Activated naive CD8-positive, alpha-beta T cell treated with anti-CD3 and anti-CD28 coated beads, Interleukin-2, amount 10 ng/mL, durations not matched to agents 7 days and 5 days (primary cell): ENCODE data around the gene TSPEAR. TPM values are rescaled to one million over a fixed set of nuclear protein-coding genes. Genes with fewer than 3 reads are reported as not detected.
A peak's percentile ranks its signal among the peaks of the same experiment; 100 is the strongest.

Experiments
- ATAC-seq: fragments of 150-1000 bp; cut with Tn5 transposase; one replicate; pipeline ENCODE4 v1.10.0; 2021; ENCODE audit warnings: low read depth, moderate library complexity
- POLR2A ChIA-PET: fragments of 350-600 bp; sonication (Branson Sonifier 250); formaldehyde crosslinking; loops from one replicate; lab custom pipeline; 2021; ENCODE audit warnings: antibody characterized with exemption; lab: Charles Lee
- DNase-seq: peaks from one replicate; pipeline ENCODE4 v3.0.0; 2021
- H3K27ac Mint-ChIP-seq: one replicate; pipeline ENCODE4 v1.8.0; 2022; ENCODE audit warnings: mild to moderate bottlenecking, mixed read lengths
- H3K27me3 Mint-ChIP-seq: one replicate; pipeline ENCODE4 v1.8.0; 2022; ENCODE audit warnings: mild to moderate bottlenecking, moderate library complexity, mixed read lengths
- H3K36me3 Mint-ChIP-seq: one replicate; pipeline ENCODE4 v1.8.0; 2021; ENCODE audit warnings: mild to moderate bottlenecking, mixed read lengths
- H3K4me1 Mint-ChIP-seq: one replicate; pipeline ENCODE4 v1.8.0; 2021; ENCODE audit warnings: mixed read lengths
- H3K4me3 Mint-ChIP-seq: one replicate; pipeline ENCODE4 v1.8.0; 2022; ENCODE audit warnings: mild to moderate bottlenecking, moderate library complexity, mixed read lengths
- H3K9me3 Mint-ChIP-seq: one replicate; pipeline ENCODE4 v1.8.0; 2021; ENCODE audit warnings: mixed read lengths
- total RNA-seq, 2 experiments: library from RNA; stranded (reverse); gene quantifications; one replicate each; pipeline ENCODE4 v1.2.3, GENCODE V29; 2021

TSPEAR gene
- total RNA-seq, 2 experiments from 2014 or later: not detected

- H3K27ac Mint-ChIP-seq: no peak within 1 kb of the TSS
- no peak for DNase-seq
- H3K4me1 Mint-ChIP-seq: no peaks in the 10 kb centered on the region
- H3K27me3 Mint-ChIP-seq: peaks cover 2% of the 10 kb centered on the region
- H3K9me3 Mint-ChIP-seq: peaks cover 5% of the 10 kb centered on the region
- POLR2A ChIA-PET: no interaction called here
- ATAC-seq: no peak
- no peaks in the 10 kb centered on the region for H3K36me3 Mint-ChIP-seq
- no peak within 1 kb of the TSS for H3K4me3 Mint-ChIP-seq
These were observed 171.2 kb downstream of the TSPEAR start, which contains the start of gene KRTAP10-1 for GRCh38 chr21:44539991-44540666. Gene KRTAP10-1 (minus strand): TSS chr21:44540195. CDS start chr21:44540150, 45 bp downstream.

DNA sequence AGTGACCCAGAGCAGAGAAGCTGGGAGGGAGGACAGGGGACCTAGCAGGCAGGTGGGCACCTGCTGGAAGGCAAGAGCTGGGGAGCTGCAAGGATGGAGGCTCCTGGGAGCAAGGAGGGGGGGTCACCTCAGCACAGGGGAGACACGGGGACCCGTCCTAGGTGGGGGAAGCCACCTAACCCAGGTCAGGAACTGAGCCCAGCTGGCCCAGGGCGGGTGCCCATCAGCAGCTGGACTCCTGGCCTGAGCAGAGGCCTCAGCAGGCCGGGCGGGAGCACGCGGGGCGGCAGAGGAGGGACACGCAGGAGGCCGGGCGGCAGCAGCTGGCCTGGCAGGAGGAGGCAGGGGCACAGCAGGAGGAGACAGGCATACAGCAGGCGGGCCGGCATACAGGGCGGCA, 172.3 kb downstream of the TSPEAR start:
- Mint-ChIP-seq H3K4me1 (no peaks in the 10 kb centered on the region), H3K27ac (no peak overlapping the region), H3K9me3 (peaks cover 3% of the 10 kb centered on the region), H3K27me3 (peaks cover 4% of the 10 kb centered on the region), H3K36me3 (no peaks in the 10 kb centered on the region), H3K4me3 (no peak overlapping the region)
- POLR2A ChIA-PET: no interaction called here
- DNase-seq (no peak), ATAC-seq (no peak)

DNA sequence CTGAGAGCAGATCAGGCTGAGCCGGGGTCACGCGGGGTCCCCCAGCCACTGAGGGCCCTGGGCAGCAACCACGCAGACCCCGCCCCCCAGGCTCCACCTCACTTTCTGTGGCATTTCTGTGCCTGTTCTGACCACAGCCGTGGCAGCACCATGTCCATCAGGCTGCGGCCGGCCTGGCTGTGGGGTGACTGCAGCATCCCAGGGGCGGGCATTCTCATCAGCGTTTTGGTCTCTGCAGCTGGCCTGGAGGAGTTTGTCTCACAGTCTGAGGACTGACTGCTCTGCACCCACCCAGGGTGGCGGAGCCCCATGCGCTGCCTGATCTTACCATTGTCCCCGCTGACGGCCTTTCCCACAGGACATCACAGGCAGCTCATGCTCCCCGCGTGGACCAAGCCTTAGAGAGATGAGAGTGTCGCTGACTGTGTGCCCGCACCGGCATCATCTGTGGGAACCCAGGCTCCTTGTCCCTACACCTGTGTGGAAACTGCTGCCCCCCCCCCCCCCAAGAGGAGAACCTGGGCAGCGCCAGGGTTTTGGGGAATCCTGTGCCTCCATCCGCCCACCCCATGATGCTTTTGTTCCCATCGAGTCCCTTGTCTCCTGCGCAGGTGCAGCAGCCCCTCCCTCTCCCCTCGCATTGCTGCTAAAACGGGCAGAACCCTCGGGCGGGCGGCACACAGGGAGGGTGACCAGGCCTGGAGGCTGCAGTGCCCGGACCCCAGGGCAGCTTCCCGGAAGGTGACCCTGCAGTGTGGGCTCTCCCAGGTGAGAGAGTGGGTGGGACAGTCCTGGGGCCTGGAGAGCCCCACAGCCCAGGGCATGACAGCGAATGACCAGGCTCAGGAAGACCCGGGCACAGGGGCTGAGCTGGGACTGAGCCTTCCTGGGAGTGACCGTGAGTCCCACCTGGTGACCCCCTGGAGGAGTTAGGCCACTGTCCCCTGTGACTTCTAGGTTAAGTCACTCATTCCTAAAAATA, 173.2 kb downstream of the TSPEAR start:
- POLR2A ChIA-PET: no interaction called here
- Mint-ChIP-seq H3K27me3 (peaks cover 4% of the 10 kb centered on the region), H3K4me1 (no peaks in the 10 kb centered on the region), H3K4me3 (no peak overlapping the region), H3K27ac (no peak overlapping the region), H3K9me3 (peaks cover 3% of the 10 kb centered on the region), H3K36me3 (no peaks in the 10 kb centered on the region)
- ATAC-seq (no peak), DNase-seq (no peak)

DNA sequence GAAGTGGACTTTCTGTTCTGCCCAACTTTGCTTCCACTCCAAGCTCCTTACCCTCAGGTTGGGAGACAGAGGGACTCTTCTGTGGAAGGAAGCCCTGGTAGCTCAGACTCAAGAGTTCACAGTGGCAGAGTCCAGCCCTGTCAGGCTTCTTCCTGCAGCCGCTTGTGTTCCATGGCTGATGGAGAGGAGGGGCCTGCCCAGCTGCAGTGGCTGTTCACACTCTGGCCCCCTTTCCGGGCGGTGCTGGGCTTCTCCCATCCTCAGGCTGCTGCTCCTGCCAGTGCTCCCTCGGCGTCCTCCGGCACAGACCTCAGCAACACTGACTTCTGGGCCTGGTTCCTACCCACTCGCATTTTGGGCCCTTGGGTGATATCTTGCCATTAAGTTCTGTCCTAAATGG, 175.4 kb downstream of the TSPEAR start:
- peaks cover 6% of the 10 kb centered on the region for H3K27me3 Mint-ChIP-seq
- no peaks in the 10 kb centered on the region for H3K4me1 Mint-ChIP-seq
- ATAC-seq (no peak), DNase-seq (no peak)
- peaks cover under 1% of the 10 kb centered on the region for H3K9me3 Mint-ChIP-seq
- H3K27ac Mint-ChIP-seq: no peak overlapping the region
- no peaks in the 10 kb centered on the region for H3K36me3 Mint-ChIP-seq
- no peak overlapping the region for H3K4me3 Mint-ChIP-seq
- POLR2A ChIA-PET: interaction anchor here (0.6 kb wide), 1 partner anchor 193 kb away, joined by 4 read pairs; no protein-coding TSS in a partner anchor

DNA sequence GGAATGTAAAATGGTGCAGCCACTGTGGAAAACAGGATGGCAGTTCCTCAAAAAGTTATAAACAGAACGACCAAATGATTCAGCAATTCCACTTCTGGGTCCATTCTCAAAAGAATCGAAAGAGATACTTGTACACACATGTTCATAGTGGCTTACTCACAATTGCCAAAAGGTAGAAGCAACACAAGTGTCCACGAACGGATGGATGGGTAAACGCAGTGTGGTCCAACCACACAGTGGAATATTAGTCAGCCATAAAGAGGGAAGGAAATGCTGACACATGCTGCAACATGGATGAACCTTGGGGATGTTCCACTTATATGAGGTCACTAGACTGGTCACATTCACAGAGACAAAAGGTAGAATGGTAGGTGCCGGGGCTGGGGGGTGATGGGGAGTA, 176.7 kb downstream of the TSPEAR start:
- H3K27me3 Mint-ChIP-seq: peaks cover 6% of the 10 kb centered on the region
- H3K4me3 Mint-ChIP-seq: no peak overlapping the region
- no peaks in the 10 kb centered on the region for H3K36me3 Mint-ChIP-seq
- no peak overlapping the region for H3K27ac Mint-ChIP-seq
- no peaks in the 10 kb centered on the region for H3K4me1 Mint-ChIP-seq
- POLR2A ChIA-PET: no interaction called here
- H3K9me3 Mint-ChIP-seq: no peaks in the 10 kb centered on the region
- DNase-seq: no peak
- ATAC-seq: no peak

GRCh38 chr21:44533891-44534627, 177.3 kb downstream of the TSPEAR start:
- DNase-seq (no peak), ATAC-seq (no peak)
- H3K4me3 Mint-ChIP-seq: no peak overlapping the region

DNA sequence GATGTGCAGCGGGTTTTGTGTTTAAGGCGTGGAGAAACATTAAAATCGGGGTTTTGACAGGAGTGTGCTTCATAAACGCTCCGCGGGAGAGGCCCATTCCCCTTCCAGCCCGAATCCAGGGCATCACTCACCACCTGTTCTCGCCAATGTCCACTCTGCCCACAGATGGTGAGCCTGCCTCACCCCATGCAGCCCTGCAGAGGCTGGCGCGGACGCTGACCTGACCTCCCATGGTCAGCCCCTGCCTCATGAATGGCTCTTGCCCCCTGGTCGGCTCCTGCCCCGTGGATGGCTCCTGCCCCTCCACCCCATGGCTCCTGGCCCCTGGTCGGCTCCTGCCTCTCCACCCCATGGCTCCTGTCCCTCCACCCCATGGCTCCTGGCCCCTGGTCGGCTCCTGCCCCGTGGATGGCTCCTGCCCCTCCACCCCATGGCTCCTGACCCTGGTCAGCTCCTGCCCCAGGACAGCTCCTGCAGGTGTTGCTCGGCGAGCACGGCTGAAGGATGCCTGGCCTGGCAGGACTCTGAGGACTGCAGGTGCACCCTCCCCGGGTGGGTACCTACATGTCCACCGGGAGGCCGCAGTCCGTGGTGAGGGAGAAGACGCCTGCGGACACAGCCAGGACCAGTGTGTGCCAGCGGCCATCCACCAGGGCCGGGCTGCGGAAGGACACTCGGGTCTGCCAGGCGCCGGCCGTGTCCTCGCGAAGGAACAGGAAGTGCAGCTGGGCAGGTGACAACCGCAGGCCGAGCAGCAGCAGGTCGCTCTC, 178.1 kb downstream of the TSPEAR start:
- Mint-ChIP-seq H3K4me1 (no peaks in the 10 kb centered on the region), H3K36me3 (no peaks in the 10 kb centered on the region), H3K27ac (no peak overlapping the region), H3K4me3 (no peak overlapping the region), H3K9me3 (no peaks in the 10 kb centered on the region), H3K27me3 (peaks cover 6% of the 10 kb centered on the region)
- no peak for ATAC-seq
- POLR2A ChIA-PET: no interaction called here
- peak; percentile 24 for DNase-seq

More at GRCh38 chr21:44533891-44534627, 177.3 kb downstream of the TSPEAR start:
- POLR2A ChIA-PET: no interaction called here
- Mint-ChIP-seq H3K4me1 (no peaks in the 10 kb centered on the region), H3K27me3 (peaks cover 6% of the 10 kb centered on the region), H3K9me3 (no peaks in the 10 kb centered on the region), H3K36me3 (no peaks in the 10 kb centered on the region), H3K27ac (no peak overlapping the region)

- H3K27me3 Mint-ChIP-seq: peaks cover 6% of the 10 kb centered on the region
- H3K4me3 Mint-ChIP-seq: no peak overlapping the region
- POLR2A ChIA-PET: no interaction called here
- H3K36me3 Mint-ChIP-seq: no peaks in the 10 kb centered on the region
- no peak for ATAC-seq
- H3K4me1 Mint-ChIP-seq: no peaks in the 10 kb centered on the region
- no peak overlapping the region for H3K27ac Mint-ChIP-seq
- H3K9me3 Mint-ChIP-seq: no peaks in the 10 kb centered on the region
- DNase-seq: no peak
These were observed 178.7 kb downstream of the TSPEAR start for GRCh38 chr21:44532712-44533111.

DNA sequence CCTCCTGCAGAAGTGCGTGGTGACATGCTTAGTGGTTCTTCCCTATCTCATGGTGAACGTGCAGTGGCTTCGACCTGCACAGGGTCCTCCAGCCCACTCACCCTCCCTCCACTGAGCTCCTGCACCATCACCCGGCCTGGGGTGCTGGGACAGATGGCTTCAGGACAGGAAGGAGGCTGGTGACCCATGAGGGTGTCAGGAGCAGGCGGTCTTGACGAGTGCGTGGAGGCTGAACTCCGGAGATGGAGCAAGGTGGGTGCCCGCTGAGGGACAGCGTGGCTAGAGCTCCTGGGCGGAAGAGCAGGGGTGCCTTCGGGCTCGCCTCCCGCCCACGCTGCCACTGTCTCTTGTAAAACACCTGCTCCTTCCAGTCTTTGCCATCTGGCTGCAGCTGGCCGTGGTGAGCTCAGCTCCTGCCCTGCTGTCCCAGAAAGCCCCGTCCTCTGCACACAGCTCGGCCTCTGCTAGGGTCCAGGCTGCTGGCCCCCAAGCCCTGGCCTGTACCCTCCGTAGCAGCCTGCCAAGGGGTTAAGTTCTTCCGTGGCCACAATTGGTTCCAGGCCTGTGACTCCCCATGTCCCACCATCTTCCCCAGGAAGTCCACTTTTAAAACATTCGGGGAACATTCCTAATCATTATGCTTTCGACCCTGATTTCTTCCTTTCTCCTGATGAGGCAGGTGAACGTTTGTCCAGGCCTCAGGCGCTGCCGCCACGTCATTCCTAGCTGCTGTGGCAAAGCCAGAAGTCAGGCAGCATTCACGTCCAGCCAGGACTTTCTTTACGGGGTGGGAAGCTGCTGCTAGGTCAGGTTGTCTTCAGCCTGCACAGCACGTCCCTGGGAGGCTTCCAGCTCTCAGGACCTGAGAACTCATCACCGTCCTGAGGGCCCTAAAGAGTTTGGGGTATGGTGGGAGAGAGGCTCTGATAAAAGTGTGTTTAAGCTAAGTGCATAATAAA, 179.5 kb downstream of the TSPEAR start:
- Mint-ChIP-seq H3K4me1 (no peaks in the 10 kb centered on the region), H3K36me3 (no peaks in the 10 kb centered on the region), H3K27me3 (peaks cover 4% of the 10 kb centered on the region), H3K27ac (no peak overlapping the region), H3K4me3 (no peak overlapping the region), H3K9me3 (no peaks in the 10 kb centered on the region)
- DNase-seq (no peak), ATAC-seq (no peak)
- POLR2A ChIA-PET: no interaction called here

- ATAC-seq (no peak), DNase-seq (no peak)
- no peak overlapping the region for H3K4me3 Mint-ChIP-seq
- H3K36me3 Mint-ChIP-seq: no peaks in the 10 kb centered on the region
- H3K27me3 Mint-ChIP-seq: peaks cover 4% of the 10 kb centered on the region
- H3K4me1 Mint-ChIP-seq: no peaks in the 10 kb centered on the region
- POLR2A ChIA-PET: no interaction called here
- no peaks in the 10 kb centered on the region for H3K9me3 Mint-ChIP-seq
- no peak overlapping the region for H3K27ac Mint-ChIP-seq
These were observed 180.3 kb downstream of the TSPEAR start for GRCh38 chr21:44530903-44531605.

GRCh38 chr21:44530221-44530902, 181.0 kb downstream of the TSPEAR start:
- no peak overlapping the region for H3K4me3 Mint-ChIP-seq
- no peaks in the 10 kb centered on the region for H3K4me1 Mint-ChIP-seq
- POLR2A ChIA-PET: no interaction called here
- H3K27ac Mint-ChIP-seq: no peak overlapping the region
- ATAC-seq: no peak
- H3K27me3 Mint-ChIP-seq: peaks cover 4% of the 10 kb centered on the region
- no peaks in the 10 kb centered on the region for H3K9me3 Mint-ChIP-seq
- no peaks in the 10 kb centered on the region for H3K36me3 Mint-ChIP-seq
- no peak for DNase-seq
